ENCODE results near the gene LIMS1.
"Not testable (repeated sequence)": the region's sequence is repeated elsewhere in the genome, so short reads cannot be mapped to it uniquely, and the experiment has no call there.

- not testable (repeated sequence) for TF ChIP-seq EP300, CTCF, POLR2A (IDR thresholded peaks at IDR 0.05)
These were observed 191.8 kb downstream of the LIMS1 start for GRCh38 chr2:108726048-108726447.
